NCI-H2029 treated with DMSO at 0.1 percent for 48 hours (cell line): ENCODE data around the gene FBXO21.

Experiments
- DNase-seq: peaks from one replicate; lab custom pipeline; 2025; lab: John Stamatoyannopoulos, UW

FBXO21 gene

DNA sequence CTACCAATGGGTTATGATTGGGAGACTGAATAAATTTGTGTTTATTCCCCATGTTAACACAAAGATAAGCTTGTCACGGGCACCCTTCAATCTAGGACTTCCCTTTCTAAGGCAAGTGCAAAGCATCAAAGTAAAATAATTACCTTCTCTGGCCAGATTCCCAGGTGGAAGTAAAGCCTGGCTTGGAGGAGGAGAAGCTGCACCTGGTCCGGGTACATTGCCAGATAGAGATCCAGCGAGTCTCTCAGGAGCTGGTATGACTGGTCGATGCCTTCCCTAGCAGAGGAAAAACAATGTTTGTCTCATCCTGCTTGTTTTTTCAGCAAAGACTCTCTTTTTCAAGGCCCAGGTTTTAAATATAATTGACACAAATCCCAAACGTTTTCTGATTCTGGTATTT is 24.9 kb downstream of the FBXO21 start:
- DNase-seq, result peak; percentile 84

DNA sequence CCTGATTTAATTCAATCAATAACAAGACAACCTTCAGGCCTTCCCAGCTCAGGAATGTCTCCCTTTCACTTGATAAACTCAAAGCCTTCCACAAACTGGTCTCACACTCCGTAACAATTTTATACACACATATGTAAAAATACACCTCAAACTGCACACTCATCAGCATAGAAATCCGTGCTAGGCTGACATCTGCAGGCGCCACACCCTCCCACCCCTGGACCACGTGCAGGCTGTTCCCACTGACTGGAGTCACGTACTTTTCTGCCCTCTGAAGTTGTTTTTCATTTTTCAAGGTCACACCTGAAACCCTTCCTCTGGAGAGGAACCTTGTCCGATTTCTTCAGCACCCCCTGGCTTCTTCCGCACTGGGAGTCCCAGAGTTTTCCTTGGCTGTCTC is 27.6 kb downstream of the FBXO21 start:
- DNase-seq, result no peak

DNA sequence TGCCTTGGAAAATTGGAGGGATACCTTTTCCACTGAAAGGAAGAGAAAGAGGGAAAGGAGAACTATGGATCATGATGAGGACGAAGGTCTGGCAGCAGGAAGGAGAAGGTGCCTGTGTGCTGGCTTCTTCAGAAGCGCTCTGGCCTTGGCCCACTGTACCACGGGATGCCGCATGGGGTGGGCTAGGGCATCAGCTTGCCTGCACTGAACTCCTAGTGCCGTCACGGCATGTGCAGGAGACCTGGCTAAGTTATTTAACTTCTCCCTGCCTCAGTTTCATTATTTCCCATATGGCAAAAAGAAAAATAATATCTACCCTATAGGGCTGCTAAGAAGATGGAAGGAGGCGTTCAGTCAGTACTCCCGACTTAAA is 28.1 kb downstream of the FBXO21 start:
- DNase-seq, result no peak

DNA sequence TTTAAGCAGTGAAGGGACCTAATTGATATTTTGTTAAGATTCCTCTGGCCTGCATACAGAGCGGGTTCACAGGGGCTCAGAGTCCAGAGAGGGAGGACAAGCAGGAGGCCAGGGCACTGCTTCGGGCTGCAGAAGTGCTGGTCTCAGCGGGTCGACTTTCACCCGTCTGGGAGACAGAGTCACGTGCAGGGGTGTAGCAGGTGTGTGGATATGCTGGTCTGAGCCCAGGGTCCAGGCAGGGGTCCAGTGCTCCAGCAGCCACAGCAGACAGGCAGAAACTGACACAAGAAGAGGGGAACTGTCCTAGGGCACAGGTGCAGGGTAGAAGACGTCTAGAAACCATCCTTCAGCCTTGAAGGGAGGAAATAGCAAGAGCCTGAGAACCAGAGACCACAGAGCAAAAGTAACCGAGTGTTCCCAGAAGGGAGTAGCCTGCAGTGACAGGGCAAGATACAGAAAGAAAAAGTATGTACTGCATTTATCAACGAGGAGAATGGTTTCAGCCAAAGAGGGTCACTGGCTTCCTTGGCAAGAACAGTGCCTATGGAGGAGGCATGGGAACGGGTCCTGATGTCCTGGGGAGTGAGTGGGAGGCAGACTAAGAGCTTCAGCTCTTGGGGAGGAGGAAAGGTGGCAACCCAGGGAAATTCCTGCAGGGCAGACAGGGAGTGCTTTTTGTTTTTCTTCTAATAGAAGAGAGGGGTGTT is 28.7 kb downstream of the FBXO21 start:
- no peak for DNase-seq

DNA sequence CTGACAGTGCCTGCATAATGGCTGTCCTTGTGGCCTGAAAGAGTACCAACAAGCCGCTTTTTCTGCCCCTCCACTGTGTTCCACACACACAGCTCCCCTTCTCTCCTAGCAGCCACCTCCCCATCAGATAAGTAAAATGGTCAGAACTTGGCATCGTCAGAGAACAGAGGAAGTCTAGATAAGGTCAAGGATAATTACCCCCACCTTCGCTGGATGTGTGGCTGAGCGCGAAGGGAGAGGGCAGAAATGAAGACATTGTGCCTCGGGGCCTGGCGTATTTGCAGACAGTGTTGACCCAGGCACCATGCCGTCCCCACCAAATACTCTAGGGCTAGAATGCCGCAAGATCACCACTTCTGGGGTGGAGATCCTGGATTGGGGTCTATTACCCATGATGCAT is 30.6 kb downstream of the FBXO21 start:
- no peak for DNase-seq

GRCh38 chr12:117158911-117159553 is 31.2 kb downstream of the FBXO21 start:
- DNase-seq, result no peak

DNA sequence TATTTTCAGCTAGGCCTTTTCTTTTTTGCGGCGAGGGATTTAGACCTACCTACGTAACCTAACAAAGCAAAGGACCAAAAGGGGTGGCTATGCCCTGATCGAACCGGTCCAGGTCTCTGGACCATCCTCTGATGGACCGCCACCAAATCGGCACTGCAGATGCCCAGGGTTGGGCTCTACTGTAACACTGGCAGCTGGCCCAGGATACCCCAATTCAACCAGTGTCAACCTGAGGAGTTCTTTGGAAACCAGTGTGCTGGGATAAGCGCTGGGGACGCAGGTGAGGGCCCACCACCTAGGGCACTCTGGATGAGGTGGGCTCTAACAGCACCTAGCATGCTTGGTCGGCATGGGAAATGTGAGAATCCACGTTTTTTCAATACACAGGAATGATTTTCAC is 32.2 kb downstream of the FBXO21 start:
- DNase-seq, result no peak

- DNase-seq, result no peak
These were observed 34.8 kb downstream of the FBXO21 start for GRCh38 chr12:117155278-117156060.

- DNase-seq, result no peak
These were observed 37.2 kb downstream of the FBXO21 start for GRCh38 chr12:117152793-117153775.

DNA sequence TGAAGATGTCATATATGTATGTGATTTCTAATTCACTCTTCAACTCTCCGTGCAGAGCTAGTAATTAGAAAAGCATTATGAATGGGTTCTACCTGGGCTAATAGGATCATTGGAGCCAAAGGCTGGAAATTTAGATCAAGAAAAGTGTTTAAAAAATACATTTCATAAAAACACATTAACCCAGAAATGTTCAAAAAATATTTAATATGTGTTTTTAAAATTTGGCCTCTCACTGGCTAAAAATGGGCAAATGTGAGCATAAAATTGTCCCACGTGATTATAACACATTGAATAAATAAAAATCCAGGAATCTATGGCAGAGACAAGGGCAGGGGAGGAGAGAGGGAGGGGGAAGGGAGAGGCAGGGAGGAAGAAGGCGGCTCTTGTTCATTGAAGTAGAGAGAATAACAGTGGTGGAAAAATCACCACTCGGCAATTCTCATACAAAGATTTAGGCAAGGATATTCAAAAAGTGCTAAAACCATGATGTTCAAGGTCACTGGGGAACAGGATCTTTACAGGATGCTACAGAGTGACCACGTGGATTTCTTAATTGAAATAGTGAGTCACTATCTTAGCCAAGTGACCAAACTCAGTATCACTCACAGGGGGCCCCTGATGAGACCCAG is 38.8 kb downstream of the FBXO21 start:
- DNase-seq, result no peak

- no peak for DNase-seq
These were observed 40.8 kb downstream of the FBXO21 start for GRCh38 chr12:117149431-117149830.

- no peak for DNase-seq
These were observed 41.6 kb downstream of the FBXO21 start for GRCh38 chr12:117148642-117149041.

DNA sequence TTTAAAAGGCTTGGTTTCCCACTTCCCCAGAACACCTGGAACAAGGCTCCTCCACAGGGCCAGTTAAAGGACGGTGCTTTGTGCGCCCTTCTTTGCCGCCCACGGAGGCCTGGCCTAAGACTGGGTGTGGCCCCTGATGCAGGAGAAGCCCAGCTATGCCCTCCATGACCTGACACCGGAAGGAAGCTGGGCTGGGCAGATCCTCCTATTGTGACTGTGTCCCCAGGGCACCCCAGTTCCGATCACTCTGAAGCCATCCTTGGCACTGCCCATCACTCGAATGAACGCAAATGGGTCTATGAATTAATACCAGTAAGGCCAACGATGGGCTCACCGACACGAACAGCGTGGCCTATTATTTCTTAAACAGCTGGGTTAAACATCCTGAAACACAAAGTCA is 42.6 kb downstream of the FBXO21 start:
- no peak for DNase-seq

GRCh38 chr12:117145597-117146154 is 44.6 kb downstream of the FBXO21 start:
- DNase-seq, result no peak

DNA sequence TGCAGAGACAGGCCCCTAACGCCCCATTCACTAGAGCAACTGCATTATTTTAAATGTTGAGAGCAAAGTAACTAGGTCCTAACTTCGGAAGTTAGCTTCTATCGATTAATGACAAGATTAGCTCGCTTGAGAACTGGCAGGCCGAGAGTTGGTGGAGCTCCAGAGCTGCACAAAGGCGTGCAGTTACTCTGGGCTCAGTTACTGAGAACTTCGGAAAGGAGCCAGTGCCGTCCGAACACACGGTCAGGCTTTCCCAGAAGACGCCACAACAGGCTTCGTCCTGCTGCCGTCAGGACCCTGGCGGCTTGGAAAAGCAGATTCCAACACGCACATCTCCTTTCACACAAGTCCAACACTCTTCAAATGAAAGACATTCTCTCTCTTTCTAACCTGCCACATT is 45.7 kb downstream of the FBXO21 start:
- no peak for DNase-seq

GRCh38 chr12:117143008-117143532 is 47.2 kb downstream of the FBXO21 start:
- no peak for DNase-seq

- no peak for DNase-seq
These were observed 48.2 kb downstream of the FBXO21 start for GRCh38 chr12:117142094-117142493.

DNA sequence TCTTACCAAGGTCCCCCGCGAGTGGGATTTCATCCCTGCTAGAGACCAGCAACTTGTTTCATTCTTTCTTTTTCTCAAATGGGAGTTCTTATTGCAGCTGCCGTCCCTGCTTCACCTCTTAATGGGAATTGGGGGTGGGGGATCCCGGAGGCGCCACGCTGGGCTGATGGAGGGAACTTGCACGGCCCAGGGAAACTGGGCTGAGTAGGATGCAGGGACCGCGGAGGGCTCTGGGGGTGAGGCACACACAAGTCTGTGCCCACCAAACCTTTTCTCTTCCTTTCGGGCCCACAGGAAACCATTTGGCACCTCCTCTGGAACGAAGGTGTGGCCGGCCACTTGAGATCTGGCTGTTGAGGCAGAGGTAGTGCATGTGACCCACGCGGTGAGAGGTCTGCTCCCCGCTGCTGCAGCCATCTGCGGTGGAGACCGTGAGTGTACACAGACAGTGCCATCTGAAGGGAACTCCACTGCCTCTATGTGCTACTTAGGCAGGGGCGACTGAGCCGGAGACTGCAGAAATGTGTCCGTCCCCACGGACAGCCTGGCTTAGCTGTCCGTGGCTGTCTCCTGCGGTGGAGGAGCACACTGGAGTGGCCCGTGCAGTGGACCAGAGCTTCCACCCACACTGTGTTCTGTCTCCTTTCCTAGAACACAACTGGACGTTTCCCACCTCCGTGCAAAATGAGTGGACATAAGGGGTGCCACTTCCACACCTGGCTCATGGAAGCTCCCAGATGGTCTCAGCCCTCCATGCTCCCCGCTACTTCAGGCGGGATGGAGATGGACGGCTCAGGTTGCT is 49.0 kb downstream of the FBXO21 start:
- DNase-seq, result no peak

GRCh38 chr12:117140397-117141096 is 49.7 kb downstream of the FBXO21 start:
- peak; percentile 28 for DNase-seq
